ENCODE data around the gene NHSL2.

NHSL2 gene

DNA sequence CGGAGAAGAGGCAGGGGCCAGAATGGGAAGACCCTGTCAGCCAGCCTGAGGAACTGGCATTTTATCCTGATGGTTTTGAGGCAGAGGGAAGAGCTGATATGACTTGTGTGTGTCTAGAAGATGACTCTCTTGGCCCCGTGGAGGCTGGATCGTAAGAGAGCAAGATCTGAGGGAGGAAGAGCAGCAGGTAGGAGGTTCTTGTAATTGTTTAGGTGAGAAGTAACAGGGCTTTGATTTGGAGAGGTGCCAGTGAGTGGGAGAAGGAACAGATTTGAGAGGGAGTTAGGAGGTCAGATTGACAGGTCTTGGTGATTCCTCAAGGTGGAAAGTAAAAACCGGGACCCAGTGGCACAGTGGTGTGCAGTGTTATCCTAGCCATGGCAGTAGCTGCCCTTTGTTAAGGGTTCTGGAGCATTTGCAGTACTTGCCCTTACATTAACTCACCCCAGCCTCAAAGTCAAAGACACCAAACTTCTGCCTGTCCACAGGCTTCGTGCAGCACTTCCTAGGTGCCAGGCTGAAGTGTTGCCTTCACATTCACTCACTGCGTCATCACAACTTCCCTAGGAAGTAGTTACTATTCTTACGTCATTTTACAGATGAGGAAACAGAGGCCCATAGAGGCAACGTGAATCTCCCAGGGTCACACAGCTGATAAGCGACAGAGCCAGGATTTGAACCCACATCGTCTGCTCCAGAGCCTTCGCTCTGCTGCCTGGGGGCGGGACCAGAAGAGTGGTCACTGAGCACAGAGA, 197.4 kb downstream of the NHSL2 start:
- no peak for DNase-seq (ENCODE audit: low read depth, low spot score)

DNA sequence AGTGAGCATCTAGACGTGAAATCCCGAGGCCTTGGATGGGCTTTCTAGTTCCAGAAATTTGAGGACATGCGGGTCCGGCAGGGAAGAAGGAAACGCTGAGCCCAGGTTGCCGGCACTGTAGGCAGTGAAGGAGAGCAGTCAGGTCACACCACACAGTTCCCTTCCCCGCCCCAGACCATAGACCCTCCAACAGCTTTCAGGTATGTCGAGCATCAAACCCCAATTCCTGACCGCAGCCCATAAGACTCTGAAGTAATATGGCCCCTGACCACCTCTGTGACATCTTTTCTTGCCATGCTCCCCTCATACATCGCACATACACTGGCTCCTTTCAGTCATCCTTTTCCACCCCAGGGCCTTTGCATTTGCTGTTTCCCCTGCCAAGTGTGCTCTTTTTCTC, 198.0 kb downstream of the NHSL2 start:
- no peak for DNase-seq (ENCODE audit: low read depth, low spot score)

DNA sequence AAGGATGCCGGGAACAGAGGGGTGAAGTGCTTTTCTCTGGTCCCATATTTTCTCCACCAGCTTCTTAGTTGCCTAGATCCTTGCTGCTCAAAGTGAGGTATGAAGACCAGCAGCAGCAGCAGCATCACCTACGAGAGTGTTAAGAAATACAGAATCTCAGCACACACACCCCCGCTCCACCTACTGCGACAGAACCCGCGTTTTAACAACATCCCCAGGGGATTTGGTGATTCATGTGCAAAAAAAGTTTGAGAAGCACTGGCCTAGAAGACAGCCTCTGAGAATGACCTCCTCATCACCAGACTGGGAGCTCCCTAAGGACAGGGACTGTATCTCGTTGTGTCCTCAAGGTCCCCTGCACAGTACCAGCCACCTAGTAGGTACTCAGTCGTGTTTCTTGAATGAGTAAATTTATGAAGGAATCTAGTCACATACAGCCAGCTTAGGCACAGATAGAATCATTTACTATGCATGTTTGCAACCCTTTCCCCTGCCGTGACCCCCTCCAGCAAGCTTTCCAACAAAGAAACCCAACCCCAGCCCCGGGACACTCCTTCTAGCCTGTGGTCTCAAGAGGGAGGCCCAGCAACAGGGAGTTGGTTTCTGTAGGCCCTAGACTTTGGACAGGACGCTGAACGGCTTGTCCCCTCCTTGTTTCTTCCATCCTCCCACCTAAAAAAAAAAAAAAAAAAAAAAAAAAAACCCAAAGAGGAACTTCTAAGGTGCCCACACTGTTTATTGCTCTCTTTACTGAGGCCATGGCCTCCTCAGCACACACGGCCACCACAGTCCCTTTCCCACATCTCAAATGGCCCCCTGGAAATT, 199.6 kb downstream of the NHSL2 start:
- DNase-seq (ENCODE audit: low read depth, low spot score), result no peak

DNA sequence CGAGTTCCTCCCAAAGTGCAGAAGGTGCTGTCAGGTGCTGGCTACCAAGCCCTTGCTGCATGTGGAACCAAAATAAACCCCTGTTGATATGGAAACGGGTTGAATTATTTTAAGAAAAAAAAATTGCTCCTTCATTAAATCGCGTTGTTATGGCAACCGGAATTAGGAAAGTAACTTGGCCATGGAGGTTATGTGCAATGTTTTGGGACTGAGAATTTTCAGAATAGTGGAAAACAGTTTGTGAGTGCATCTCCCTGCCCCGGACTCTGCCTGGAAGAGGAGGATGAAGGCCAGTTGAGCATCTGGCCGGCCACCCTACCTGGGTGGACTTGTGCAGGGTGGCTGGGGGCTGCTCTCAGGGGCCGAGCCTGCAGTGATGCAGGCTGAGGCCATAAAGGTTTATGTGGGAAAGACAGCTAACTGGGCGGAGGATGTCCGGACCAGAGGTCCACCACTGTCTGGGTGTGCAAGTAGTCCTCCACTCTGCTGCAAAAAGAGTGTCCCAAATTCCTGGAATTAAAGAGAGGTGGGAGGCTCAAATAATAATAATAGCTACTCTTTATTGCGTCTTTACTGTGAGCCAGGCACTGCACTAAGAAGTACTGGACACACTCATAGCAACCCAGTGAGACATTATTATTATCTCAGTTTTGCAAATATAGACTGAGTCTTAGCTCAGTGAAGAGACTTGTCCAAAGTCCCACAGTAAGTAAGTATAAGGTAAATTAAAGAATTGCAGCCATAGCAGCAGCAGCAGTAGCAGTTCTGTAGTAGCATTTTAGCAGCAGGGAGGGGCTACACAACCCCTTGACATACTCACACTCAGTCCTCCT, 200.4 kb downstream of the NHSL2 start:
- DNase-seq (ENCODE audit: low read depth, low spot score), result no peak

DNA sequence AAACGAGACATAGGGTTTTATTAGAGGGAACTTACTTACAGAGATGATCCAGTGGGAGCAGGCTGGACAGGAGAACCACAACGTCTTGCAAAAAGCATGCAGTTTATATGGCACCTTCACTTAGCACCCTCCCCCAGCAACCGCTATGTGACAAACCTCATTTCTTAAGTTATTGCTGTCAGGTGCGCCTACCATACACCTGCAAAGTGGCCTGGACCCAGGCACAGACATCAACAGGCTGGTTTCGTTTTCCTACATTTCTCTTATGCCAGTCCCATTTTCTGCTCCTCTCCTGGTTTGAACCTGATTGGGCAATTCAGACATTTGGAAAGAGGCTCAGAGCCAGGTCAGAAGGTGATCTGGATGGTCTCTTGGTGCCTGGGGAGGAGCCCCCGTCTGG, 202.8 kb downstream of the NHSL2 start:
- DNase-seq (ENCODE audit: low read depth, low spot score), result no peak

DNA sequence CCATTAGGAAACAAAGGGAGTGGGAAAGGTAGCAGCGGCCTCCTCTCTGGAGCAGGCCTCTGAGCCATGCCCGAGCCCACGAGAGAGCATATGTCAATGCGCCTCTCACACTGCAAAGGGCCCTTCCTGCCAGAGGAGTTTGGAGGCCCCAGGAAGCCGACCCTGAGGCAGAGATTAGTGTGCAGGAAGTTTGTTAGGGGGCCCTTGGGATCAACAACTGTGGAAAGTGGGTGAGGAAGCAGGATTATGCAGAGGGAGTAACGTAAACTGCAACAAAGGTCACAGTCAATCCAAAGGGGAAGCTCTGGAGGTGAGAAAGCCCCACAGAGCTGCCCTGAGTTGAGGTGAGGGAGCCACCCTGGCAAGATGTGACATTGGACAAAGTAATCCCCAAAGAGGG, 203.7 kb downstream of the NHSL2 start:
- no peak for DNase-seq (ENCODE audit: low read depth, low spot score)

DNA sequence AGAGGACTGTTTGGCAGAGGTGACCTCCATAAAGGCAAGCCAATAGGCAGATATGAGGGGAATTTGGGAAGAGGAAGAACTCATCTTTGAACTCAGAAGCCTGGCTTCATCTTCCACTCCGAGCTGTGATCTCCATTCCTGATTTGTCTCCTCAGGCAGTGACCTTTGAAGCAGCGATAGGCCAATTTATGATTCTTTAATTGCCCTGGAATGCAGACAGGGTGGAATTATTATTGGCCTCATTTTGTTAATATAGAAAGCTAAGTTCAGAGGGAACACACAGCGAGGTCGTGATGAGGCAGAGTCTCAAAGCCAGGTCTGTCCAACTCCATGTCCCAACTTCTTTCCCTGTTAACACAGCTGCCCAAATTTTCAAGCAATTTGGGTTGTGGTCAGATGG, 204.2 kb downstream of the NHSL2 start:
- DNase-seq (ENCODE audit: low read depth, low spot score), result no peak

DNA sequence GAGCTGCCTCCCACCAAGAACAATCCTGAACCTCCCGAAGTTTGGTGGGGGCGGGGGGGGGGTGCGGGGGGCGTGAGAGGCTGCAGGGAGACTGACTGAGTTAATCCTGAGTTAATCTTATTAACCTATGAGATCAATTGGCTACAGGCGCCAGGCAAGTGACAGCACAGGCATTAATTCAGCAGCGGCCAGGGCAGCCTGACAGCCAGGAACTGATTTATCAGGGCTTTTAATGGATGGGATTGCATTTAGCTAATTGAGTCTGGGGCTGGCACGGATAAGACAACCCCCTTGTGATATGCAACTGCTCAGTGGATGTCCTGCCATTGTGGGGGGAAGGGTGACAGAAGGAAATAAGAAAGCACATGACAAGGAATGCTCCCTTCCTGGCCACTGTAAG, 204.7 kb downstream of the NHSL2 start:
- DNase-seq (ENCODE audit: low read depth, low spot score), result no peak

DNA sequence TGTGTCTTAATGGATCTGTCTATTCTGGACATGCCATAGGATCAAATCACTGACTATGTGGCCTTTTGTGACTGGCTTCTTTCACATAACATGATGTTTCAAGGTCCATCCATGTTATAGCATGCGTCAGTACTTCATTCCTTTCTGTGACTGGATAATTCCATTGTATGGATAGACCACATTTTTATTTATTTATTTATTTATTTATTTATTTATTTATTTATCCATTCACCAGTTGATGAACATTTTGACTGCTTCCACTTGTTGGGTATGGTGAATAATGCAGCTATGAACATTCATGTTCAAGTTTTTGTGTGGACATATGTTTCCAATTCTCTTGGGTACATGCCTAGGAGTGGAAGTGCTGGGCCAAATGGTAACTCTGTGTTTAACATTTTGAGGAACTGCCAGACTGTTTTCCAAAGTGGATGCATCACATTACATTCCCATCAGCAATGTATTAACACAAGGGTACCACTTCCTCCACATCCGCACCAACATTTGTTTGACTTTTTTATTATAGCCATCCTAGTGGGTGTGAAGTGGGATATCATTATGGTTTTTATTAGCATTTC, 207.1 kb downstream of the NHSL2 start:
- DNase-seq (ENCODE audit: low read depth, low spot score), result no peak

DNA sequence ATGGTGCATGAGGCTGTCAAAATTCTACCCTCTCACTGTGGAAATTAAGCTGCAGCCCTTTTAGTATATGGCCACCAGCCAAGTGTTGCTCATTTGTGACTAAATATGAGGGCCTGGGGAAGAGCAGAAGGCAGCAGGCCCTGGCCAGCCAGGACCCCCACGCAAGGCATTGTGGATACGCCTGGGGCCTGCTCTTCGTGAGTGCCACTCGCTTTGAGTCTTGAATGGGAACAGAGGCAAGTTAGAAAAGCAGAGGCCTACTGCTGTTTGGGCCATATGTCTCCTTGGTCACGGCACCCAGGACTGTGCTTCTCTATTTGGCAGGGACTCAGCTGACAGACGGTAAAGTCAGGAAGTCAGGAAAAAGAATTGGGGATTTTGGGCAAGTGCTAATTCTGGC, 210.2 kb downstream of the NHSL2 start:
- no peak for DNase-seq (ENCODE audit: low read depth, low spot score)

DNA sequence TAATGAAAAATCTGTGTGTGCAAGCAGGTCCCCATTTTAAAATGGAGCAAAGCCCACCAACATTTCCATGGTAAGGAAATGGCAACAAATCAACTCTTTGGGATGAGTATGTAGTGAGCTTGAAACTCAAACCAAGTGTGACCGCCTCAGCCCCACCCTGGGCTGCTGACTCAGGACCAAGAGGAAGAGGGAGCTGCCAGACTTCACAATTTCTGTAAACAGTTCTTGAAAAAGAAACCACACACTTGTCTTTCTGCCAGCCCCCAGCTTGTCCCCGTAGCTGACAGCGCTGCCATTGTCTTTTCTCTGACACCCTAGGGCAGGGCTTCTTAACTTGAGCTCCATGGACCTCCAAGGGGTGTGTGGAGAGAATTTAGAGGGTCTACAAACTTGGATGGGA, 210.7 kb downstream of the NHSL2 start:
- no peak for DNase-seq (ENCODE audit: low read depth, low spot score)

DNA sequence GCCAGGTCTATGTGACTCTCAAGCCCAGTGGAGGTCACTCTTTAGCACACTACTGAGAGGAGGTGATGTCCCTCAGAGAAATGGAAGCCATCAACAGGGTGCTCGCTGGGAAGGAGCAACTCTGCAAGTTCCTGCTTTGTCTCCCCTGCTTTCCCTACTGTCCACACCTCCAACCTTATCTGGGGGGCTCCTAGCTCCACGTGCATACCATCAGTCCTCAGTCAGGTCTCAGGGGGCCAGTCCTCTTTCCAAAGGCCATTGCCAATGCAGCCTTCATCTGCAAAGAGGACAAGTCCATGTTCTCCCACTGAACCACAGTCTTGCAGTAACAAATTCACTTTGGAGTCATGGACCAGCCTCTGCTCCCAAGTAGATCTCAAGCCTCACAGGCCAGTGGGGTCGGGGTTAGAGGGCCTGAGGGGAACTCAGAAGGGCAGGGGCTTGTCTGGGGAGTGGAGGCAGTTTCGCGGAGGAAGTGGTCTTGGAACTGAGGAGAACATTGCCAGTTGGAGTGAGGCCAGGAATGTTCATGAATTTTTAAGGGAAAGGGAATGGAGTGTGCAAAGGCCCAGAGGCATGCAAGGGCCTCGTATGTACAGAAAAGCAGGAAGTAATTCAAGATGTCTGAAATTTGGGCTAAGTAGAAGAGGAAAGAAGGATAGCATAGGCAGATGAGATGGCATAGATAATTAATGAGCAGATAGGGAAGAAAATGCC, 212.1 kb downstream of the NHSL2 start:
- DNase-seq (ENCODE audit: low read depth, low spot score), result no peak

DNA sequence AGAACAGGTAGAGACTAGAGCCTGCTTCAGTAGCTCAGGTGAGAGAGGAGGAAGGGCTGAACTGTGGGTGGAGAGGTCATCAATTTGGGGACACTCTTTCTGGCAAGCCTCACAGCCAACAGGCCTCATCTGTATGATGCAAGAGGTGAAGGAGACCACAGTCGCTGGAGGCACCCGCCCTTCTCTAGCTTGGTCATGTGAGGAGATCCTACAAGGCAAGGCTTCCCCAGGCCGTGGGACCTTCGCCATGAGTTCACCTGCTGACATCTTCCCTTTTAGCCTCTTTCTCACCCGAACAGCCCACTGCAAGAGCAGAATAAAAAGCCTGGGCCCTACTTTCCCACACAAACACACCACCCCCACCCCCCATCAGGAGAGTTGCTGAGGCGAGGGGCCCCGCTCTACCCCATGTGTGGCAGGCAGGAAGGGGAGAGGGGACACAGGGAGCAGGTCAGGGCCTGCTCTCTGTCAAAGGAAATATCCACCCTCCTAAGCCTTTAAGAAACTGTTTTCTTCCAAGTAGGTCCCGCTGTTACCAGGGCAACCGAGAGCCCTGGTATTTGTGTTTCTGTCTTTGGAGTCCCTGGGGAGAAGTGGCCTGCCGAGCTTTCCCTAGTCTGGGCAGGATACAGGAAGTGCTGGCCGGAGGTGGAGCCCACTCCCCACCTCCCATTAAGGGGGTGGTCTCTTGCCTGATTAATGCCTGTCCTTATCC, 213.0 kb downstream of the NHSL2 start:
- DNase-seq (ENCODE audit: low read depth, low spot score), result no peak

DNA sequence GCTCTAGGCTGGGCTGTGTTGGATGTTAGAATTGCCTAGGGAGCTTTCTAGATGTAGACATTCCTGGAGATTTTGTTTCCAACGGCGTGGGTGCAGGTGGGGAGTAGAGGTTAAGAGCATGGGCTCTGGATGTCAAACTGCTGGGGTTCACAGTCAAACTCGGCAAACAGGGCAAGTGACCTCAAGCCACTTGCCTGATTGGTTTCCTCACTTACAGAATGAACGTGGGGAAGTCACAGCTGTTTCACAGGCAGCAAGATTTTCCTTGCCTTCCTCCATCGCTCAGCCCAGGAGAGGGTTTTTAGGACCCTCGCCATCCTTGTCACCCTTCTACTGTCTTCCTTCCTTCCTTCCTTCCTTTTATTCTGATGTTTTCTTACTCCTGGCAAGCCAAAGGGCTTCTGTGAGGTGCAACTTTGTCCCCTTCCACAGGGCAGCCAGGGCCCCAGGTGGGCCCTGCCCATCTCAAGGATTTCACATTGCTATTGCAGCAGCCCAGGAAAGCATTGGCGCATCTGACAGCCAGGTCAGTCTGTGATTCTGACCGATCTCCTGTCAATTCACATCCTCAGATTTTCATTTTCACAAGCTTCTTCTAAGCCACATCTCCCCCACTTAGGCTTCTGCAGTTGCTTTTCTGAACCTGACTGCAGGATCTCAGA, 214.0 kb downstream of the NHSL2 start:
- DNase-seq (ENCODE audit: low read depth, low spot score), result no peak

DNA sequence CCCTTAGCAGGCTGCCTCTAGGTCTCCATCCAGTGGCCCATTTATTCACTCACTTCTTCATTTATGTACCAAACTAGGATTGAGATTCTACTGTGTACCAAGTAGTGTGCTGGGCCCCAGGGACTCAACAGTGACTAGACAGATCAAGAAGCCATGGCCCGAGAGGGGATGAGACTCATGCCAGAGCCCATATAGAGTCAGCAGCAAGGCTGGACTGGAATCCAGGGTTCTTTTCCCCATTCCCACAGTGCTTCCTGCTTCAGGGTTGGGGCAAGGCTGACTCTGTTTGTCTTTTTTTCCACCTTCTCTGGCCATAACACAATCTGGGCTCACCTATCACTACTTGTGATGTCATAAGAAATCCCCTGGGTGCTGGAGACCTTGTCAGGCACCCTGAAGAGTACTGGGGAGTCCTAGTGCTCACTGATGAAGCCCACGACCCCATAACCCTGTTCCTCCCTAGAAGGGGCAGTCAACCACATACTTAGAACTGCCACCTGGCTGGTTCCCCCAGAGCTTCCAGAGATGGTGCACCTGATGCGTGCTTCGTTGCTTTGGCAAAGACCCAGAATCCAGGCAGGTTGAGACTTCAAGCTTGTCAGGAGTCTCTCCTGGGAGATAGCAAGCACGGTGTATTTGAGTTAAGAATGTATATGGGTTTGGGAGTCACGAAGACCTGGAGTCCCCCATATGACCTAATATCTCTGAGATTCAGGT, 214.8 kb downstream of the NHSL2 start:
- no peak for DNase-seq (ENCODE audit: low read depth, low spot score)

DNA sequence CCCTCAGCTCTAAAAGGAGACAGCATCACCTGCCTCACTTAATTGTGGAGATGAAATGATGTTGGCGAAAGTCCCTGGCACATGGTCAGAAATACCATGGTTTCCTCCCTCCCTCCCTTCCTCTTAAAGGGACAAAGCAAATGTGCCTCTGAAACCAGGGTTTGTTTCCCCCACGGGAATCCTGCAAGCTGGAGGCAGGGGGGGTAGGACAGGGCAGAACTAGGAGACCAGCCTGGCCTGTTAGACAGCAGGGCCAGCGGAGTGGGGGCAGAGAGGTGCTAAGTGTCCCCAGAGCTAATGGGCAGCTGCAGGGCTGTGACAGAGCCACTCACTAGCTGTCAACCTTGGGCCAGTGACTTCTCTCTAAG, 215.4 kb downstream of the NHSL2 start:
- no peak for DNase-seq (ENCODE audit: low read depth, low spot score)

DNA sequence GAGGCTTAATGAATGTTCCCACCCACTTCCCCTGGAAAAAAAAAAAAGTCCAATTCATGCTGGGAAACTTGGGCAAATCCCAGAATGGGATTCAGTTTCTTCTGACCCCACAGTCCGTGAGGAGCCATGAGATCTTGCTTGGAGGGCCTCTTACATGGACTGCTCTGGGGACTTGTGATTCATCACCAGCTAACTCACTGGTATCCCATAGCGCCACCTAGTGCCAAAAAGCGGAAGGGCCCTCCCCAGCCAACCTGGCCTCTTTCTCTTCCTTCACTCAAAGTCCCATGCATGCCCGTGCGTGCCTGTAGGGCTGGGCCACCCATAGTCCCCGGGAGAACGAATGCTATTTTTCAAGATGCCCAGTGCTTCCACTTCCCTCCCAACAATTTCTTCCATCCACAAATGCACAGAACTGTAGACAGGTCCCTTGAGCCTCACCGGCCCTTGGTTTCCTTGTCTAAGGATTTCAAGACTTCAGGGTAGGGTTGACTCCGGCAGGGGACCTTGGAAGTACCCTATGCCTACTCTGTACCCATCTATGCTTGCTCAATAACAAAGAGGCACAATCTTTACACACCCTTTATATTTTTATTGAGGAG, 216.0 kb downstream of the NHSL2 start:
- DNase-seq (ENCODE audit: low read depth, low spot score), result peak; percentile 65

DNA sequence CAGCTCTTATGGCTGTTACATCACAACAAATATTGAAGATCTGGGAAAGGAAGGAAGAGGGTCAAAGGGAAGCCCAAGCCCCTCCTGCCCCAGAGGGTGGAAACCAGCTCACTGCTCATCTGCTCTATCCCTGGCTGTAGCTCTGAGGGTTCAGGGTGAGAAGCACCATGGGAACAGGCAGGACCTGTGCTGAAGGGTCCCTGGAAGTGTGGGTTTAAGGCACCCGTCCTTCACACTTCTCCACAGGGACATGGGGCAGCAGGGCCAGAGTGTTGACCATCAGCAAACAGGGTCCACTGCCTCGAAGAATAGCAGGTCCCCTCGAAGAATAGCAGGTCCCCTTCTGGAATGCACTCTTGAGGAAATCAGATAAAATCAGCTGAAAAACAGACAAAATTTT, 216.7 kb downstream of the NHSL2 start:
- no peak for DNase-seq (ENCODE audit: low read depth, low spot score)

DNA sequence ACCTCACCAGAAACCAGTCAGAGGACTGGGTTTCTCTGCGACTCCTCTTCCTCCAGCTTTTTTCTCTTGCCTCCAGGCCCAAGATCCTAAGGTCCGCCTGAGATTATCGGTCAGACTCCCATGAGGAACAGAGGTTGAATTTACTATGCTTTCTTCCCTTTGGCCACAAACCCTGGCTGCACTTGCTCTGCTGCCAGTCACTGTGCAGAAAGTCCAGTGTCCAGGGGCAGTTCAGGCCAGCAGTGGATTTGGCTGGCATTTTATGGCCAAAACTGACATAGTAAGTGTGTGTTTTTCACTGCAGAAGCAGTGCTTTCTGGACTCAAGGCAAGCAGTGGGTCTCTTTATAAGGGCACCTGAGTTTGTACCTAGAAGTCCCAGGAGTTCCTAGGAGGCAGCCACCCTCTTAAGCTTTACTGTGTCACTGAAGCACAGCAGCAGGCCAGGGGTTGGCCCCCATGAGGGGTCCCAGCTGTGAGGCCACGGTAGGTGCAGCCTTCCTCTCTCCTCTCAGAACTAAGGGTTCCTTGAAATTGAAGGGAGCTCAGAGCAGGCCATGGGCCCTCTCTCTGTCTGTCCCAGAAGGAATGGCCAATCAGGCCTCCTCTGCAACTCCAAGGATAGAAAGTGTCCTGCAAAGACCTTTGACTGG, 217.7 kb downstream of the NHSL2 start:
- DNase-seq (ENCODE audit: low read depth, low spot score), result no peak

All from smooth muscle cell of the brain vasculature (primary cell).